Large intestine (tissue), 1 donor: ENCODE measurements around the gene C1GALT1C1L. TPM values are rescaled to one million over a fixed set of nuclear protein-coding genes. Genes with fewer than 3 reads are reported as not detected.

Experiments
- polyA plus RNA-seq: library from polyadenylated mRNA; unstranded; fragments of 120-200 nt; gene quantifications from one replicate; pipeline ENCODE4 v1.2.1, GENCODE V29; 2013

C1GALT1C1L gene
- polyA plus RNA-seq, 1 donor = 1.1 TPM

Other genes starting within 250 kb of the C1GALT1C1L start
- 13.2 TPM for gene THADA, start 80.4 kb downstream of the C1GALT1C1L start, polyA plus RNA-seq
- 14.7 TPM for gene PLEKHH2, start 39.2 kb downstream of the C1GALT1C1L start, polyA plus RNA-seq
- gene DYNC2LI1, start 97.6 kb upstream of the C1GALT1C1L start, polyA plus RNA-seq = 40.1 TPM
- 35.8 TPM for gene ABCG5, start 162.4 kb upstream of the C1GALT1C1L start, polyA plus RNA-seq
- 24.3 TPM for gene ABCG8, start 162.5 kb upstream of the C1GALT1C1L start, polyA plus RNA-seq